ENCODE measurements around the gene SLC2A5. TPM values are rescaled to one million over a fixed set of nuclear protein-coding genes. Genes with fewer than 3 reads are reported as not detected.

The SLC2A5 gene
- total RNA-seq, 1 experiment from 2014 or later = not detected

DNA sequence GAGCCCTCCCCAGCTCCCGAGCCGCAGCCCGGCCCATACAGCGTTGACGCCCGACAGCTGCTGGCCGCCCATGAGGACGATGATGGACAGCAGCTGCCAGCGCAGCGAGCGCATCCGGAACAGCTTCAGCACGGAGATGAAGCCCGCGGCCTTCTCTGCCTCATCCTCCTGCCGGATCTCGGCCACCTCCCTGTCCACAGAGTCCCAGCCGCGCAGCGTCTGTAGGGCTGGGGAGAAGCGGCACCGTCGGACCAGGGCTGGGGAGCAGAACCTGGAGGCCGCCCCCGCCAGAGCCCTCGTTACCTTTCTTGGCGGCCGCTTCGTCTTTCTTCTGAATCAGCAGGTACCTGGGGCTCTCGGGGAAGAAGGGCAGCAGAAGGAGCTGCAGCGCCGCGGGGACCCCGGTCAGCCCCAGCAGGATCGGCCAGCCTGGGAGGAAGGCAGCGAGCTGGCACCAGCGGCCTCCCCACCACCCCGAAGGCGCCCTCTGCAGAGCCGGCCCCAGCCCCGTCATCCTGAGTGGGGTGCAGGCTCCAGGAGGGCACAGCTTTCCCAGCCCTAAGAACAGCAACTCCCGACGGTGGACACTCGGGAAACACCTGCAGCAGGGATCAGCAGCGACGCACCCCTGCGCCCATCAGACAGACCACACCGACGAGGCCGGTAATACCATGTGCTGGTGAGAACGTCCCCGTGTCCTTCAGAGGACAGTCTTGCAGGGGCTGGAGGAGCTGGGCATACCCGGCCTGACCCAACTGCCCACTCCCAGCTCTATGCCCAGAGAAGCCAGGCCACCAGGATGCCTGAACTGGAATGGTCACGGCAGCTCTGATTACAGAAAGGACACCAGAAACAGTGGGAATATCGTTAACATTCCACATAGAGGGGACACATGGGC, 29.4 kb downstream of the SLC2A5 start:
- no peaks in the 10 kb centered on the region for H3K9me2 ChIP-seq (ENCODE audit: insufficient read depth)
- H3K27me3 ChIP-seq (ENCODE audit: insufficient read depth, low read depth) = no peaks in the 10 kb centered on the region
- no TSS peak for BruUV-seq (replicated peaks)
- H4K20me1 ChIP-seq (ENCODE audit: insufficient read depth) = no peaks in the 10 kb centered on the region
- H3K4me3 ChIP-seq = no peak overlapping the region
- no peak overlapping the region for H3K27ac ChIP-seq
- no peak for DNase-seq
- CTCF ChIA-PET = no interaction called here
- no peaks in the 10 kb centered on the region for H3K9me3 ChIP-seq (ENCODE audit: insufficient read depth, low read depth)
- H3K4me2 ChIP-seq = no peak overlapping the region
- peaks cover 8% of the 10 kb centered on the region for H3K4me1 ChIP-seq (replicated peaks; ENCODE audit: insufficient read depth)
- intact Hi-C loops (cut with micrococcal nuclease; ENCODE audit: unreplicated experiment) = no loop called here
- H3K36me3 ChIP-seq (ENCODE audit: low read depth) = no peaks in the 10 kb centered on the region
- no peak overlapping the region for H2AFZ ChIP-seq
- no peaks in the 10 kb centered on the region for H3K79me2 ChIP-seq (ENCODE audit: low read depth)
- TF ChIP-seq, protein P1, sequence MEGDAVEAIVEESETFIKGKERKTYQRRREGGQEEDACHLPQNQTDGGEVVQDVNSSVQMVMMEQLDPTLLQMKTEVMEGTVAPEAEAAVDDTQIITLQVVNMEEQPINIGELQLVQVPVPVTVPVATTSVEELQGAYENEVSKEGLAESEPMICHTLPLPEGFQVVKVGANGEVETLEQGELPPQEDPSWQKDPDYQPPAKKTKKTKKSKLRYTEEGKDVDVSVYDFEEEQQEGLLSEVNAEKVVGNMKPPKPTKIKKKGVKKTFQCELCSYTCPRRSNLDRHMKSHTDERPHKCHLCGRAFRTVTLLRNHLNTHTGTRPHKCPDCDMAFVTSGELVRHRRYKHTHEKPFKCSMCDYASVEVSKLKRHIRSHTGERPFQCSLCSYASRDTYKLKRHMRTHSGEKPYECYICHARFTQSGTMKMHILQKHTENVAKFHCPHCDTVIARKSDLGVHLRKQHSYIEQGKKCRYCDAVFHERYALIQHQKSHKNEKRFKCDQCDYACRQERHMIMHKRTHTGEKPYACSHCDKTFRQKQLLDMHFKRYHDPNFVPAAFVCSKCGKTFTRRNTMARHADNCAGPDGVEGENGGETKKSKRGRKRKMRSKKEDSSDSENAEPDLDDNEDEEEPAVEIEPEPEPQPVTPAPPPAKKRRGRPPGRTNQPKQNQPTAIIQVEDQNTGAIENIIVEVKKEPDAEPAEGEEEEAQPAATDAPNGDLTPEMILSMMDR (conservative IDR thresholded peaks at IDR 0.05) = no peak
- no peak for TF ChIP-seq EZH2 (IDR thresholded peaks at IDR 0.05; ENCODE audit: low read depth)
- POLR2A ChIA-PET (ENCODE audit: unreplicated experiment) = no interaction called here
- H3F3A ChIP-seq (ENCODE audit: insufficient read depth, low read depth) = no peaks in the 10 kb centered on the region

DNA sequence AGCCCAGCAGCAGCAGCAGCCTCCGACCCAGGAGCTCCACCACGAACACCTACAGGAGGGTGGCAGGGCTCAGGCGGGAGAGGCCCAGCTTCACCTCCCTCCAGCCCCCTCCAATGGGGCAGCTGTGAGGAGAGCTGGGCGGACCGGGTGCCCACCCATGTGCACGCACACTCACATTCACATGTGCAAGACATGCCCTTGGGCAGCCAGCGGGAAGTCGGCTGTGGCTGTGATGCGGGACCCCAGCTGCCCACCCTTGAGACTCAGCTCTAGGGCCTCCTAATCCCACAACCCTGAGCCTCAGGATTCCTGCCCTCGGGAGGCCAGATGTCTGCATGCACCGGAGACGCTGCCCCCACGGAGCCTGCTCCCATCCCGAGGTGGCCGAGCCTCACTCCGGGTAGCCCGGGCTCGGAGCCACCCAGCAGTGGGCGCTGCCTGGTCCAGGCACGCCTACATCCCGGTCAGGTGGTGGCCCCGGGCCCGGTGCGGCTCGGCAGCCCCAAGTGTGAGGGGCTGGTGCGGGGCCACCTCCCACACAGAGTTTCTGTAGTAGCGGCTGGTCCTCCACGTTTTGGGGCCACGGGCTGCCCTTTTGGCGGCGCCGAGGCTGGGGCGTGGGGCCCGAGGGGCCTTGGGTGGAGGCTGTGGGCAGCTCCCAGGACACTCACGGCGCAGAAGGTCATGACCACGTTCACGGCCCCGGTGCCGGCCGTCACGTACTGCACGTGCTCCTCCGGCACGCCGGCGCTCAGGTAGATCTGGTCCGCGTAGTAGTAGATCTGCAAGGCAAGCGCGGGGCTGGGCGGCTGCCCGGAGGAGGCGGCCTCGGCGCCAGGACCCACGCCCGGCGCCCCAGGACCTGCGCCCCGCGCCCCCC, 30.3 kb downstream of the SLC2A5 start:
- intact Hi-C loops (cut with micrococcal nuclease; ENCODE audit: unreplicated experiment) = no loop called here
- TF ChIP-seq EZH2 (IDR thresholded peaks at IDR 0.05; ENCODE audit: low read depth) = no peak
- TF ChIP-seq, protein P1 (conservative IDR thresholded peaks at IDR 0.05) = no peak
- Histone ChIP-seq H3K9me3 (ENCODE audit: insufficient read depth, low read depth) (no peaks in the 10 kb centered on the region), H4K20me1 (ENCODE audit: insufficient read depth) (no peaks in the 10 kb centered on the region), H2AFZ (no peak overlapping the region), H3K36me3 (ENCODE audit: low read depth) (no peaks in the 10 kb centered on the region), H3K79me2 (ENCODE audit: low read depth) (no peaks in the 10 kb centered on the region), H3K27ac (no peak overlapping the region), H3K4me2 (no peak overlapping the region), H3K4me1 (replicated peaks; ENCODE audit: insufficient read depth) (peaks cover 8% of the 10 kb centered on the region), H3K27me3 (ENCODE audit: insufficient read depth, low read depth) (no peaks in the 10 kb centered on the region), H3F3A (ENCODE audit: insufficient read depth, low read depth) (no peaks in the 10 kb centered on the region), H3K4me3 (no peak overlapping the region), H3K9me2 (ENCODE audit: insufficient read depth) (no peaks in the 10 kb centered on the region)
- ChIA-PET CTCF (no interaction called here), POLR2A (ENCODE audit: unreplicated experiment) (no interaction called here)
- no TSS peak for BruUV-seq (replicated peaks)
- peak in 1 of 2 experiments; percentile 9 for DNase-seq

- Histone ChIP-seq H3K27ac (no peak overlapping the region), H3F3A (ENCODE audit: insufficient read depth, low read depth) (no peaks in the 10 kb centered on the region), H4K20me1 (ENCODE audit: insufficient read depth) (no peaks in the 10 kb centered on the region), H3K4me3 (no peak overlapping the region), H2AFZ (no peak overlapping the region), H3K9me3 (ENCODE audit: insufficient read depth, low read depth) (no peaks in the 10 kb centered on the region), H3K79me2 (ENCODE audit: low read depth) (no peaks in the 10 kb centered on the region), H3K27me3 (ENCODE audit: insufficient read depth, low read depth) (no peaks in the 10 kb centered on the region), H3K9me2 (ENCODE audit: insufficient read depth) (no peaks in the 10 kb centered on the region), H3K4me2 (no peak overlapping the region), H3K4me1 (replicated peaks; ENCODE audit: insufficient read depth) (peaks cover 8% of the 10 kb centered on the region), H3K36me3 (ENCODE audit: low read depth) (no peaks in the 10 kb centered on the region)
- CTCF ChIA-PET = no interaction called here
- intact Hi-C loops (cut with micrococcal nuclease; ENCODE audit: unreplicated experiment) = no loop called here
- POLR2A ChIA-PET (ENCODE audit: unreplicated experiment) = no interaction called here
- no TSS peak for BruUV-seq (replicated peaks)
- TF ChIP-seq, protein P1 (conservative IDR thresholded peaks at IDR 0.05) = no peak
- no peak for TF ChIP-seq EZH2 (IDR thresholded peaks at IDR 0.05; ENCODE audit: low read depth)
- DNase-seq = no peak
Measured at GRCh38 chr1:9038338-9038650, 31.1 kb downstream of the SLC2A5 start.

All from PC-9 (cell line).